Activated T-cell treated with anti-CD3 and anti-CD28 coated beads, Interleukin-2, amount 50 U/mL, for 72 hours (primary cell): ENCODE measurements around the gene PHLDB2. TPM values are rescaled to one million over a fixed set of nuclear protein-coding genes. Genes with fewer than 3 reads are reported as not detected.
A peak's percentile ranks its signal among the peaks of the same experiment; 100 is the strongest.

Experiments used
- ATAC-seq, 2 donors: fragments of 150-1000 bp; cut with Tn5 transposase; replicated peaks in 1 of 2; 2 replicates each; pipeline ENCODE4 v1.10.0; 2021; ENCODE audit warnings: moderate library complexity in 2 of 2, mild to moderate bottlenecking in 1 of 2
- DNase-seq, 2 donors: peaks; one replicate each; pipeline ENCODE4 v3.0.0; 2021 to 2022; ENCODE audit warnings: mixed read lengths in 1 of 2
- H3K27ac Mint-ChIP-seq: one replicate; pipeline ENCODE4 v1.8.0; 2022; ENCODE audit warnings: mild to moderate bottlenecking, moderate library complexity, mixed read lengths
- H3K27me3 Mint-ChIP-seq: one replicate; pipeline ENCODE4 v1.8.0; 2022; ENCODE audit warnings: low read depth, mixed read lengths
- H3K36me3 Mint-ChIP-seq, 2 donors: one replicate each; pipeline ENCODE4 v1.8.0; 2022; ENCODE audit warnings: mixed read lengths in 2 of 2, mild to moderate bottlenecking in 1 of 2; ENCODE audit not compliant: insufficient read depth in 2 of 2
- H3K4me1 Mint-ChIP-seq: one replicate; pipeline ENCODE4 v1.8.0; 2022; ENCODE audit warnings: low read depth, mixed read lengths
- H3K4me3 Mint-ChIP-seq, 2 donors: one replicate each; pipeline ENCODE4 v1.8.0; 2022; ENCODE audit warnings: mild to moderate bottlenecking in 2 of 2, mixed read lengths in 2 of 2, moderate library complexity in 2 of 2
- H3K9me3 Mint-ChIP-seq, 2 donors: one replicate each; pipeline ENCODE4 v1.8.0; 2022; ENCODE audit warnings: mixed read lengths in 2 of 2
- total RNA-seq, 2 donors: library from RNA; stranded (reverse); gene quantifications; one replicate each; pipeline ENCODE4 v1.2.3, GENCODE V29; 2022

PHLDB2 gene
- total RNA-seq, 2 donors from 2014 or later, result 1.1 to 2.5 TPM

GRCh38 chr3:112004187-112004586, 145.1 kb downstream of the PHLDB2 start:
- Mint-ChIP-seq H3K4me3 (no peak overlapping the region), H3K36me3 (no peaks in the 10 kb centered on the region), H3K9me3 (no peaks in the 10 kb centered on the region), H3K27ac (no peak overlapping the region), H3K27me3 (no peaks in the 10 kb centered on the region), H3K4me1 (peaks cover 52% of the 10 kb centered on the region)
- ATAC-seq, result no peak
- DNase-seq, result no peak

GRCh38 chr3:112004669-112005068, 145.6 kb downstream of the PHLDB2 start:
- Mint-ChIP-seq H3K4me1 (peaks cover 49% of the 10 kb centered on the region), H3K27ac (peak overlapping the region; percentile 0), H3K4me3 (no peak overlapping the region), H3K27me3 (no peaks in the 10 kb centered on the region), H3K36me3 (no peaks in the 10 kb centered on the region), H3K9me3 (no peaks in the 10 kb centered on the region)
- no peak for ATAC-seq
- DNase-seq, result no peak

- H3K27ac Mint-ChIP-seq, result peak overlapping the region; percentile 0
- H3K9me3 Mint-ChIP-seq, result no peaks in the 10 kb centered on the region
- H3K4me1 Mint-ChIP-seq, result peaks cover 49% of the 10 kb centered on the region
- H3K4me3 Mint-ChIP-seq, result no peak overlapping the region
- no peaks in the 10 kb centered on the region for H3K36me3 Mint-ChIP-seq
- DNase-seq, result no peak
- ATAC-seq, result peak in 1 of 2 donors; percentile 9
- no peaks in the 10 kb centered on the region for H3K27me3 Mint-ChIP-seq
Measured at GRCh38 chr3:112005091-112005672, 146.1 kb downstream of the PHLDB2 start.

GRCh38 chr3:112007633-112008032, 148.6 kb downstream of the PHLDB2 start:
- DNase-seq, result no peak
- no peak for ATAC-seq
- Mint-ChIP-seq H3K9me3 (no peaks in the 10 kb centered on the region), H3K4me3 (no peak overlapping the region), H3K4me1 (peaks cover 31% of the 10 kb centered on the region), H3K36me3 (no peaks in the 10 kb centered on the region), H3K27ac (no peak overlapping the region), H3K27me3 (no peaks in the 10 kb centered on the region)

- no peak for DNase-seq
- Mint-ChIP-seq H3K4me3 (no peak overlapping the region), H3K27me3 (no peaks in the 10 kb centered on the region), H3K9me3 (no peaks in the 10 kb centered on the region), H3K27ac (no peak overlapping the region), H3K4me1 (peaks cover 20% of the 10 kb centered on the region), H3K36me3 (no peaks in the 10 kb centered on the region)
- ATAC-seq, result no peak
Measured at GRCh38 chr3:112009670-112010069, 150.6 kb downstream of the PHLDB2 start.

- H3K4me1 Mint-ChIP-seq, result peaks cover 10% of the 10 kb centered on the region
Measured at GRCh38 chr3:112010636-112011035, 151.6 kb downstream of the PHLDB2 start.

GRCh38 chr3:112011376-112011940, 152.4 kb downstream of the PHLDB2 start:
- Mint-ChIP-seq H3K27me3 (no peaks in the 10 kb centered on the region), H3K4me1 (peaks cover 10% of the 10 kb centered on the region), H3K36me3 (no peaks in the 10 kb centered on the region), H3K27ac (no peak overlapping the region), H3K9me3 (no peaks in the 10 kb centered on the region), H3K4me3 (no peak overlapping the region)
- DNase-seq, result no peak
- no peak for ATAC-seq

More at GRCh38 chr3:112010636-112011035, 151.6 kb downstream of the PHLDB2 start:
- Mint-ChIP-seq H3K27ac (no peak overlapping the region), H3K36me3 (no peaks in the 10 kb centered on the region), H3K27me3 (no peaks in the 10 kb centered on the region), H3K4me3 (no peak overlapping the region), H3K9me3 (no peaks in the 10 kb centered on the region)
- DNase-seq (no peak), ATAC-seq (no peak)

GRCh38 chr3:112012205-112012992, 153.3 kb downstream of the PHLDB2 start:
- H3K4me3 Mint-ChIP-seq, result peak overlapping the region in 1 of 2 donors; percentile 2
- no peaks in the 10 kb centered on the region for H3K9me3 Mint-ChIP-seq
- no peaks in the 10 kb centered on the region for H3K36me3 Mint-ChIP-seq
- peaks cover 16% of the 10 kb centered on the region for H3K4me1 Mint-ChIP-seq
- ATAC-seq (no peak), DNase-seq (no peak)
- no peak overlapping the region for H3K27ac Mint-ChIP-seq
- H3K27me3 Mint-ChIP-seq, result no peaks in the 10 kb centered on the region

- H3K27ac Mint-ChIP-seq, result no peak overlapping the region
- ATAC-seq (peak; percentile 88), DNase-seq (peak; percentile 64 to 70)
- no peaks in the 10 kb centered on the region for H3K9me3 Mint-ChIP-seq
- H3K4me1 Mint-ChIP-seq, result peaks cover 16% of the 10 kb centered on the region
- H3K27me3 Mint-ChIP-seq, result no peaks in the 10 kb centered on the region
- no peaks in the 10 kb centered on the region for H3K36me3 Mint-ChIP-seq
- peak overlapping the region in 1 of 2 donors; percentile 31 for H3K4me3 Mint-ChIP-seq
Measured at GRCh38 chr3:112013058-112013783, 154.2 kb downstream of the PHLDB2 start.

GRCh38 chr3:112013784-112014143, 154.7 kb downstream of the PHLDB2 start:
- no peak for DNase-seq
- H3K4me3 Mint-ChIP-seq, result peak overlapping the region in 1 of 2 donors; percentile 31

GRCh38 chr3:112017091-112017490, 158.0 kb downstream of the PHLDB2 start:
- no peak overlapping the region for H3K4me3 Mint-ChIP-seq
- H3K27ac Mint-ChIP-seq, result no peak overlapping the region
- no peak for ATAC-seq
- H3K4me1 Mint-ChIP-seq, result peaks cover 16% of the 10 kb centered on the region
- no peaks in the 10 kb centered on the region for H3K9me3 Mint-ChIP-seq
- no peak for DNase-seq
- no peaks in the 10 kb centered on the region for H3K27me3 Mint-ChIP-seq
- no peaks in the 10 kb centered on the region for H3K36me3 Mint-ChIP-seq

More at GRCh38 chr3:112013784-112014143, 154.7 kb downstream of the PHLDB2 start:
- H3K27ac Mint-ChIP-seq, result no peak overlapping the region
- peak; percentile 22 to 32 for ATAC-seq
- H3K36me3 Mint-ChIP-seq, result no peaks in the 10 kb centered on the region
- peaks cover 16% of the 10 kb centered on the region for H3K4me1 Mint-ChIP-seq
- H3K27me3 Mint-ChIP-seq, result no peaks in the 10 kb centered on the region
- no peaks in the 10 kb centered on the region for H3K9me3 Mint-ChIP-seq

GRCh38 chr3:112018712-112019111, 159.6 kb downstream of the PHLDB2 start:
- Mint-ChIP-seq H3K4me1 (peaks cover 10% of the 10 kb centered on the region), H3K27ac (no peak overlapping the region), H3K36me3 (no peaks in the 10 kb centered on the region), H3K9me3 (no peaks in the 10 kb centered on the region), H3K27me3 (no peaks in the 10 kb centered on the region), H3K4me3 (no peak overlapping the region)
- no peak for DNase-seq
- ATAC-seq, result no peak

- ATAC-seq (no peak), DNase-seq (no peak)
- Mint-ChIP-seq H3K27ac (no peak overlapping the region), H3K4me3 (no peak overlapping the region), H3K36me3 (no peaks in the 10 kb centered on the region), H3K9me3 (peaks cover 0 to 1% of the 10 kb centered on the region in 2 donors), H3K27me3 (no peaks in the 10 kb centered on the region), H3K4me1 (peaks cover 6% of the 10 kb centered on the region)
Measured at GRCh38 chr3:112019716-112020115, 160.7 kb downstream of the PHLDB2 start.
